ENCODE results near the gene NAV2. TPM values are rescaled to one million over a fixed set of nuclear protein-coding genes. Genes with fewer than 3 reads are reported as not detected.

Gene NAV2
- total and polyA plus RNA-seq, 2 donors from 2014 or later = 5.9 to 37.7 TPM

DNA sequence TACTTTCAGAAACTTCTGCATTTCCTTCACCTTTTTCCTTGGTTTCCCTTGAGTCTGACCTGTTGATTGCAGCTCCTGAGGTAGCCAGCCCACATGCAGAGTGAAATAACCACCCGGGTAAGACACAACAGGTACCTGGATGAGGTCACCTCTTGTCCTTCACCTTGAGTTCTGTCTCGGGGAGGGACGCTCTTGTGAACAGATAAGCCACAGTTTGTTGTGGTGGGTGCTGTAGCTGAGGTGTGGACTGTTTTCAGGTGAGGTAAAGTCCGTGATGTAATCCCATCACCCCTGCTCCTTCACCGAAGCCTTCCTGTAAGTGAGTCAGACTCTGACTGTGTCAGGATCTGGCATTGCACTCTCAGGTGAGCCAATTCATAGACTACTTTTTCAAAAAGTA lies 183.1 kb downstream of the NAV2 start:
- FAIRE-seq (no peak), DNase-seq (no peak)
- TF ChIP-seq CTCF (IDR thresholded peaks at IDR 0.05; ENCODE audit: borderline replicate concordance, extremely low read depth, insufficient read depth) = no peak
- Histone ChIP-seq H3K4me3 (ENCODE audit: low read length in 3 of 3) (no peak overlapping the region), H3K27me3 (ENCODE audit: control insufficient read depth, insufficient read depth, low read length) (no peaks in the 10 kb centered on the region), H3K4me1 (ENCODE audit: control insufficient read depth in 2 of 3, insufficient read depth in 2 of 3, low read depth in 1 of 3, low read length in 3 of 3) (no peaks in the 10 kb centered on the region), H3K27ac (ENCODE audit: low read depth in 2 of 2, low read length in 2 of 2) (no peak overlapping the region), H3K9me3 (ENCODE audit: control insufficient read depth in 2 of 3, insufficient read depth in 1 of 3, low read length in 3 of 3) (no peaks in the 10 kb centered on the region), H3K36me3 (ENCODE audit: control insufficient read depth in 2 of 3, insufficient read depth in 3 of 3, low read length in 3 of 3) (no peaks in the 10 kb centered on the region), H3K9ac (ENCODE audit: low read length in 3 of 3) (no peak overlapping the region)
- intact Hi-C loops (cut with DNase I) = no loop called here

- H3K27me3 ChIP-seq (ENCODE audit: control insufficient read depth, insufficient read depth, low read length) = no peaks in the 10 kb centered on the region
- intact Hi-C loops (cut with DNase I) = loop anchor here (10.0 kb wide), 2 partner anchors 149 to 339 kb away; no protein-coding TSS in a partner anchor
- no peaks in the 10 kb centered on the region for H3K36me3 ChIP-seq (ENCODE audit: control insufficient read depth in 2 of 3, insufficient read depth in 3 of 3, low read length in 3 of 3)
- DNase-seq (peak in 4 of 5 donors; percentile 75 to 92 (median 86)), FAIRE-seq (no peak)
- H3K4me3 ChIP-seq (ENCODE audit: low read length in 3 of 3) = no peak overlapping the region
- H3K9me3 ChIP-seq (ENCODE audit: control insufficient read depth in 2 of 3, insufficient read depth in 1 of 3, low read length in 3 of 3) = no peaks in the 10 kb centered on the region
- no peak overlapping the region for H3K9ac ChIP-seq (ENCODE audit: low read length in 3 of 3)
- H3K4me1 ChIP-seq (ENCODE audit: control insufficient read depth in 2 of 3, insufficient read depth in 2 of 3, low read depth in 1 of 3, low read length in 3 of 3) = no peaks in the 10 kb centered on the region
- TF ChIP-seq CTCF (IDR thresholded peaks at IDR 0.05; ENCODE audit: borderline replicate concordance, extremely low read depth, insufficient read depth) = peak; percentile 67
- H3K27ac ChIP-seq (ENCODE audit: low read depth in 2 of 2, low read length in 2 of 2) = no peak overlapping the region
Measured at GRCh38 chr11:19903620-19904069, 191.0 kb downstream of the NAV2 start.

DNA sequence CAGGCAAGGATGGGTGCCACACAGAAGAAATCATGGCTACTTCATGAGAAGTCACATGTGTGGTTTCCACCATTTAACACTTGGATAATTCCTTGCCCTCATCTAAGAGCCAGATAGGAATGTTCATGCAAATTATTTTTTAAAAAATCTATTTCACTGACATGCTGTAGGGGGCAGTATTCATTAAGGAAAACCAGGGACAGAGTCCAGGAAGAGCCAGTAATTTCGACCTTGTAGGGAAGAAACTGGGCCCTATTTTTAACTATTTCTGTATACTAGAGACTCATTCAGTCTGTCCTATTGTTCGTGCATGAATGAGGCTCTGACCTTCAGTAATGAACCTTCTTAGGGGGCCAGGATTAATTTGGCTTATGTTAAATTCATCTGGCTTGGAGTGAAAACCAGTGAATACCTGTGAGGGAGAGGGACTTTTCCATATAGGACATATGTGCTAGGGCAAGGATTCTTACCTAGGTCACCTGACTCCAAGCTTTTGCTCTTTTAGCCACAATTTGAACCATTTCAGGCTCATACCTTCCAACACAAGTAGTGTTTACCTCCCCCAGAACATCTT lies 192.7 kb downstream of the NAV2 start:
- Histone ChIP-seq H3K9me3 (ENCODE audit: control insufficient read depth in 2 of 3, insufficient read depth in 1 of 3, low read length in 3 of 3) (no peaks in the 10 kb centered on the region), H3K4me1 (ENCODE audit: control insufficient read depth in 2 of 3, insufficient read depth in 2 of 3, low read depth in 1 of 3, low read length in 3 of 3) (no peaks in the 10 kb centered on the region), H3K9ac (ENCODE audit: low read length in 3 of 3) (no peak overlapping the region), H3K4me3 (ENCODE audit: low read length in 3 of 3) (no peak overlapping the region), H3K36me3 (ENCODE audit: control insufficient read depth in 2 of 3, insufficient read depth in 3 of 3, low read length in 3 of 3) (no peaks in the 10 kb centered on the region), H3K27me3 (ENCODE audit: control insufficient read depth, insufficient read depth, low read length) (no peaks in the 10 kb centered on the region), H3K27ac (ENCODE audit: low read depth in 2 of 2, low read length in 2 of 2) (no peak overlapping the region)
- DNase-seq = peak in 2 of 5 donors; percentile 49 to 54
- intact Hi-C loops (cut with DNase I) = loop anchor here (10.0 kb wide), 2 partner anchors 151 to 341 kb away; no protein-coding TSS in a partner anchor
- FAIRE-seq = no peak
- TF ChIP-seq CTCF (IDR thresholded peaks at IDR 0.05; ENCODE audit: borderline replicate concordance, extremely low read depth, insufficient read depth) = peak; percentile 44

All from kidney (tissue), 14 donors.